Glomerular endothelial cell (primary cell): ENCODE results near the gene ACSM2A. TPM values are rescaled to one million over a fixed set of nuclear protein-coding genes. Genes with fewer than 3 reads are reported as not detected.
"Not testable (repeated sequence)": the region's sequence is repeated elsewhere in the genome, so short reads cannot be mapped to it uniquely, and the experiment has no call there.

Experiments used
- DNase-seq: peaks from one replicate; pipeline ENCODE4 v3.0.0-alpha.2; 2011; ENCODE audit warnings: low read depth, low spot score; ENCODE audit errors: extremely low read depth
- total RNA-seq: library from RNA; depleted of rRNA; stranded (reverse); fragments of >200 nt; gene quantifications from 2 replicates; pipeline ENCODE4 v1.2.3, GENCODE V29; 2015

ACSM2A gene, protein sequence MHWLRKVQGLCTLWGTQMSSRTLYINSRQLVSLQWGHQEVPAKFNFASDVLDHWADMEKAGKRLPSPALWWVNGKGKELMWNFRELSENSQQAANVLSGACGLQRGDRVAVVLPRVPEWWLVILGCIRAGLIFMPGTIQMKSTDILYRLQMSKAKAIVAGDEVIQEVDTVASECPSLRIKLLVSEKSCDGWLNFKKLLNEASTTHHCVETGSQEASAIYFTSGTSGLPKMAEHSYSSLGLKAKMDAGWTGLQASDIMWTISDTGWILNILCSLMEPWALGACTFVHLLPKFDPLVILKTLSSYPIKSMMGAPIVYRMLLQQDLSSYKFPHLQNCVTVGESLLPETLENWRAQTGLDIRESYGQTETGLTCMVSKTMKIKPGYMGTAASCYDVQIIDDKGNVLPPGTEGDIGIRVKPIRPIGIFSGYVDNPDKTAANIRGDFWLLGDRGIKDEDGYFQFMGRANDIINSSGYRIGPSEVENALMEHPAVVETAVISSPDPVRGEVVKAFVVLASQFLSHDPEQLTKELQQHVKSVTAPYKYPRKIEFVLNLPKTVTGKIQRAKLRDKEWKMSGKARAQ
- total RNA-seq: not detected in 2 replicates

- not testable (repeated sequence) for DNase-seq
Measured at GRCh38 chr16:20451364-20451763, at the start of gene ACSM2A. TSS of gene ACSM2A (plus strand) at chr16:20451521. CDS start at chr16:20460115, 8,594 bp downstream.

DNA sequence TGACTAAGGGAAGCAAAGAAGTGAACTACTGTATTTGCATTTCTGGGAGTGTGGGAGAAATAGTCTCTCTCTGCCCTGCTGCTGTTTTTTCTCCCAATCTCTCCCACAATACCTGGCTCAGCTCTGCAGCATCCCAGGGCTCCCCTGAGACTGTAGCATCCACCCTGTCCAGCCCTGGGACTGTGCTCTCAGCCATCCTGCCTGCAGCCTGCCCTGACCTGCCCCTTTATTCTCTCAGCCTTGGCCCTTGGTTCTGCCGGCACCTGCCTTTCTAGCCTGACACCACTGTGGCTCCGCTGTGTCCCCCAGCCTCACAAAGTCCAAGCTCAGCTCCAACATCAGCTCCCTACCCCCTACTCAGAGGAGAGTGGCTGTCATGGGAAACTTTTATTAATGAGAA lies 48.7 kb upstream of the ACSM2A start:
- no peak for DNase-seq

DNA sequence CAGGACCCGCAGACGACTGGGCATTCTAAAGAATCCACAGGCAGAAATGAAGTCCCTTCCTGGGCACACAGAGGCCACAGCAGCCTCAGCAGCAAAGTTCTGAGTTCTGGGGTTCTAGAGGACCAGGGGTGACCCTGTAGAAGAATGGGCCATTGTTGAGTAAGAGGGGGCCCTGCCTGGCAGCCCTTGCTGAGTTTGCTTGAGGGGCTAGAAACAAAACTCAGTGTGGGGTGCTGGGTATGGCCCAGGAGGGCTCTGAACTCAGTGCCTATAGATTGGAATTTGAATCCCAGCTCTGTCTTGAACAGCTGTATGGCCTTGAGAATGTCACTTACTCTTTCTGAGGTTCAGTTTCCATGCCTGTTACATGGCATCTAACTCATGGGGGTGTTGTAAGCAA lies 46.7 kb upstream of the ACSM2A start, which contains the start of gene PDILT:
Gene PDILT (minus strand): TSS at position 101 of the 400 bp plus-strand sequence. CDS start 5,437 bp downstream, outside the sequence.
- DNase-seq: no peak

- DNase-seq: no peak
Measured at GRCh38 chr16:20409398-20410120, 41.8 kb upstream of the ACSM2A start, which contains the start of gene ACSM5. TSS of gene ACSM5 (plus strand) at chr16:20409534. CDS start at chr16:20411485, 1,951 bp downstream.

DNA sequence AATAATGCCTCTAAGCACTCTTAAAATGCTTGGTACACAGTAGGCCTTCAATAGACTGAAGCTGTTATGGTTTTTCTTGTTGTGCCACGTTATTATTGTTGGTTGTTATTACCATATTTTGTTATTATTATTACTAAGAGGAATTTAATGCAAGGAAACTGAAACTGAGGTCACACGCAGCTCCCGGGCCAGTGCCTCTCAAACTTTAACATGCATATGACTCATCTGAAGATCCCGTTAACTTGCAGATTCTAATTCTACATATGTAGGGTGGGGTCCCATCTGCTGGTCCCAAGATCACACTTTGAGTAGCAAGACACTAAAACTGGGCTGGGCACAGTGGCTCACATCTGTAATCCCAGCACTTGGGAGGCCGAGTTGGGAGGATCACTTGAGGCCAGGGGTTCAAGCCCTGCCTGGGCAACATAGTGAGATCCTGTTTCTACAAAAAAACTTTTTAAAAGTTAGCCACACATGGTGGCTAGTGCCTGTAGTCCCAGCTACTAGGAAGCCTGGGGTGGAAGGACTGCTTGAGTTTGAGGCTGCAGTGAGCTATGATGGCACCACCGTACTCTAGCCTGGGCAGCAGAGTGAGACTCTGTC lies 41.1 kb upstream of the ACSM2A start:
- DNase-seq: no peak

DNA sequence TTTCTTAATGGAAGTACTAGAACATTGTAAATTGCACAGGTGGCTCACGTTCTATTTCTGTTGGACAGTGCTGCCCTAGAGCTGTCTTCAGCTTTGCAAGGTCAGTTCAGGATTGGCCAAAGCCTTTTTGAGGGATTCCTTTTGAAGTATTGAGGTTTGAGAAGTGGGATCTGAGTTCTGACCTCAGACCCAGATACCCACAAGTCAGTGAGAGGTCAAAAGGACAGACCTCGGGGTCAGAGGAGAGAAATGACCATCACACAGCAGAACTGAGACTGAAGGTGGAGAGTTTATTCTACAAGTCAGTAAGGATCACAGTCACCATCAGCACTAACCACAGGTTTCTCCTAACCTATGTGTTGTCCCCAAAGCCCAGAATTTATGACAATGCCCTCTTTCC lies 40.3 kb upstream of the ACSM2A start:
- no peak for DNase-seq

GRCh38 chr16:20415541-20415940 lies 35.8 kb upstream of the ACSM2A start:
- DNase-seq: no peak

DNA sequence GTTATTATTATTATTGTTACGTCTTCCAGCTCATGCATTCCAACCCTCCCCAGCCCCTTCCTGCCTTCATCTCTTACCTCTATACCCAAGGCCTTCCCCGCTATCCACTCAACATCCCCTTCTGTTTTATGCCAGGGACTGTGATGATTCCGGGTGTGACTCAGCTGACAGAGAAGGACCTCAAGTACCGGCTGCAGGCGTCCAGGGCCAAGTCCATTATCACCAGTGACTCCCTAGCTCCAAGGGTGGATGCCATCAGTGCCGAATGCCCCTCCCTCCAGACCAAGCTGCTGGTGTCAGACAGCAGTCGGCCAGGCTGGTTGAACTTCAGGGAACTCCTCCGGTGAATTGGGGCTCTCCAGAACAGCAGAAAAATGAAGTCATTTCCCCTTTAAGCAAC lies 32.2 kb upstream of the ACSM2A start:
- not testable (repeated sequence) for DNase-seq

DNA sequence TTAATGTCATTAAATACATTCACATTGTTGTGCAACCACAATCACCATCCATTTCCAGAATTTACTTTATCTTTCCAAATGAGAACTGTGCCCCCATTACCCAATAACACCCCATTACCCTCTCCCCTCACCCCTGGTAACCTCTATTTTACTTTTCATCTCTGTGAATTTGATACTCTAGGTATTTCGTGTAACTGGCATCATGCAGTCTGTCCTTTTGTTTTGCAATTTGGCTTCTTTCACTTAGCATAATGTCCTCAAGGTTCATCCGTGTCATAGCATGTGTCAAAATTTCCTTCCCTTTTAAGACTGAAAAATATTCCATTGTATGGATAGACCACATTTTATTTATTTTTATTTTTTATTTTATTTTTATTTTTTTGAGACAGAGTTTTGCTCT lies 29.6 kb upstream of the ACSM2A start:
- not testable (repeated sequence) for DNase-seq

DNA sequence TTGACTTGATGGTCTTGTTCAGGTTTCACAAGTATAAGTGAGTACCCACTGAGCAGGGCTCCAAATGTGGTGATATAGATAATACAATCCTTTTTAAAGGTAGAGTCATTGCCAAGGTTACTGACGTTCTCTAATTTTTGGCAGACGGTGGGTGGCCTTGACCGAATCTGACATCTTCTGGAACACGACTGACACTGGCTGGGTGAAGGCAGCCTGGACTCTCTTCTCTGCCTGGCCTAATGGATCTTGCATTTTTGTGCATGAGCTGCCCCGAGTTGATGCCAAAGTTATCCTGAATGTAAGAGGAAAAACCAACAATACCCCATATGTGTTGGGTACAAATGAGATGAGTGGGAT lies 27.6 kb upstream of the ACSM2A start:
- not testable (repeated sequence) for DNase-seq

DNA sequence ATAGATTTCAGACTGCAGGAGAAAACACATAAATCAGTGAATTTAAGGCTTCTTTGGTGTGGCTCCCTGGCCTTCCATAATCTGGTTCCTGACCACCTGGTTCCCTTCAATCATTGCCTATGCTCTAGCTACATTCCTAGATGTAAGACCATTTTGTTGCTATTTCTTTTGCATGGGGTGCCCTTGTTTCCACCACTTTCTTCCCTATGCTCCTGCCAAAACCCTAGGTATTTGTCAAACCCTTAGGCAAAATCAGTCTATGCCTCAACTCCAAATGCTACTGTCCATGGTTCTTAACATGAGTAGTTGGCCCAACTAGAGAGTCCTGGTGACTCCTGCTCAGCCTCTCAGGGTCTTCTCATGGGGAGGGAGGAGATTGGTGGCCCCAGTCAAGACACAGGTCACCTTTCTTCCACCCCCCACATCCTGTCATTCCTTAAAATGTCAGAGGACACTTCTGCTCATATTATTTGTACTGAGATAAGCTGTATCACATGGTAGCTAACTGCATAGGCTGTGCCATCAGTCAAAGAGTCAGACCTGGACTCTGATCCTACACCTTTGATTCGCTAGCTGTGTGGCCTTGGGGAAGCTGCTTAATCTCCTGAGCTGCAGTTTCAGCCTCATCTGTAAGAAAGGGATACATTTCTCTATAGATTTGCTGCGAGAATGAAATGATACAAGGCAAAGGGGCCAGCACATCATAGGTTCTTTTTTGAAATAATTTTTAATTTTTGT lies 27.0 kb upstream of the ACSM2A start:
- DNase-seq: no peak

- not testable (repeated sequence) for DNase-seq
Measured at GRCh38 chr16:20427401-20427797, 23.9 kb upstream of the ACSM2A start.

DNA sequence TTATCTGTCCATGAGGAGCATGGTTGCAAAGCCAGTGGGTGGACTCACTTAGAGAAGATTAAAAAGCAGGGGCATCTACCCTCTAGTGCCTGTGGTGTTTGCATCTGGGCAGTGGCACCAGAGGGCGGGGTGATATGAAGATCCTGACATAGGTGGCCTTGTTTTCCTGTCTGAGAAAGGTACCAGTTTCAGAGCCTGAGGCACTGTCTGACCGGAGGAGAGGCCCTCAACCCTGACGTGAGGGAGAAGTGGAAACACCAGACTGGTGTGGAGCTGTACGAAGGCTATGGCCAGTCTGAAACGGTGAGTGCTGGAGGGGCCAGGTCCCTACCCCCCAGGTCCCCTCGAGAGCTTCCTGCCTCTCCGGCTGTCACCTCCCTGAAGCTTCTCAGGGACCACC lies 21.8 kb upstream of the ACSM2A start:
- not testable (repeated sequence) for DNase-seq

- not testable (repeated sequence) for DNase-seq
Measured at GRCh38 chr16:20430480-20430879, 20.8 kb upstream of the ACSM2A start.

DNA sequence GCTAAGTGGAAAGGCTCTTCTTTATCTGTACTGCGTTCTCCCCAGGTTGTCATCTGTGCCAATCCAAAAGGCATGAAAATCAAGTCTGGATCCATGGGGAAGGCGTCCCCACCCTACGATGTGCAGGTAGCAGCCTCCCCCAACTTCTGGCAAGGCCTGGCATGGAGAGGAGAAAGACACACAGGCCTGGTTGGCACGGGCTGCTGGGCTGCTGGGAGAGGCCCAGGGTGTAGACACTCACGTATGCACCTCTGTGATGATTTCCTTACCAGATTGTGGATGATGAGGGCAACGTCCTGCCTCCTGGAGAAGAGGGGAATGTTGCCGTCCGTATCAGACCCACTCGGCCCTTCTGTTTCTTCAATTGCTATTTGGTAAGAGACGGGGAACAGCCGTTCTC lies 20.4 kb upstream of the ACSM2A start:
- no peak for DNase-seq

DNA sequence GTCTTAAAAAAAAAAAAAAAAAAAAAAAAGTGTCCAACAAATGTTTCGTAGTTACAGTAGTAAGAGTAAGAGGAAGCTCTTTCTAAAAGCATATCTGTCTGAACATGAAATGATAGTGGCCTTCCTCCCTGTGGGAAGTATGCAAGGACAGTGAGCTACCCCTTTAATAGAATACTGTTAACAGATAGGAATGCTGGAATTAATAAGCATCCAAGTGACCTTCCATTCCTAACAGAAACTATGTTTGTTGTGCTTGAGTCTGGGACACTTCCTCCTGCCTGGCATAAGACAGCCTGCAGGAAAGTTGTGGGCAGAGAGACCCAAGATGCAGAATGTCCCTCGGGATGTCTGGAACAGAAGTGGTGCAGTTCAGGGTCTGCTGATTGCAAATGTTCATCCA lies 12.4 kb upstream of the ACSM2A start:
- DNase-seq: not testable (repeated sequence)

- DNase-seq: not testable (repeated sequence)
Measured at GRCh38 chr16:20439820-20440231, 11.5 kb upstream of the ACSM2A start.

DNA sequence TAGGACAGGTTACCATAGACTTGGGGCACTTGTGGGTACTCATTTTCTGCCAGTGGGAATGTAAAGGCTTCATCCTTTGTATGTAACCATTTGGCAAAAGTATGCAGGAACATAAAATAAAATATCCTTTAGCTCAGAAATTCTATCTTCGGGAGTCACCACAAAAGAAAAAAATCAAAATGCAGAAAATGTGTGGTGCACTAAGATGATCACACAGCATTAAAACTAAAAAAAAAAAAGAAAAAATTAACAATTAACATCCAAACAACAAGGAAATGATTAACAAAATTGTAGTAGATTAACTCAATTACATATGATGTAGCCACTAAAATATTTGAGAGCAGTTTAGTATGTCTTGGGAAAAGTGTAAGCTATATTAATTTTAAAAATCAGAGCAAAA lies 10.6 kb upstream of the ACSM2A start:
- not testable (repeated sequence) for DNase-seq

- no peak for DNase-seq
Measured at GRCh38 chr16:20441191-20441590, 10.1 kb upstream of the ACSM2A start.

GRCh38 chr16:20441859-20442258 lies 9.5 kb upstream of the ACSM2A start:
- DNase-seq: not testable (repeated sequence)
